HG03558 (cell line): Measurements from ENCODE around the gene OR7D2.

Experiments used
- ATAC-seq: cut with Tn5 transposase; IDR thresholded peaks from one replicate; pipeline ENCODE4 v1.9.1; 2021; ENCODE audit warnings: moderate number of reproducible peaks; ENCODE audit not compliant: unreplicated experiment; ENCODE audit errors: extremely low read depth

The OR7D2 gene

GRCh38 chr19:9178901-9179300 is at the start of gene OR7D2:
TSS of gene OR7D2 (plus strand) at chr19:9178979. CDS start at chr19:9185782, 6,803 bp downstream.
- no peak for ATAC-seq

DNA sequence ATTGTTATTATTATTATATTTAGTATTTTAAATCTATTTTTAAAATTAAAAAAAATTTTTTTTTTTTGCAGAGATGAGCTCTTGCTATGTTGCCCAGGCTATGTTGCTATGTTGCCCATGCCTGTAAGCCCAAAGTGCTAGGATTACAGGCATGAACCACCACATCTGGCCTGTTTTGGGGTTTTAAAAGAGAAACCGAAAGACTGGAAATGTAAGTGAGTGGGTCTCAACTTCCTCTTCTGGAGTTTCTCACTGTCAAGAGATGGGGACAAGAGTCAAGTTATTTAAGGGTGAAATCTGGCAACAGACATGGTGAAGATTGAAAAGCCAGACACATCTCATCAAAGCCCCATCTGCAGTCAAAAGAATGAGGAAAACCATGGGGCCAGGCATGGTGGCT is 47.8 kb upstream of the OR7D2 start:
- ATAC-seq, result no peak

GRCh38 chr19:9132422-9132821 is 46.4 kb upstream of the OR7D2 start:
- no peak for ATAC-seq

GRCh38 chr19:9139609-9140158 is 39.1 kb upstream of the OR7D2 start:
- no peak for ATAC-seq

GRCh38 chr19:9140159-9140874 is 38.5 kb upstream of the OR7D2 start, which contains the start of gene ZNF317:
TSS of gene ZNF317 (plus strand) at chr19:9140397. CDS start at chr19:9156017, 15,620 bp downstream.
- peak; percentile 57 for ATAC-seq

DNA sequence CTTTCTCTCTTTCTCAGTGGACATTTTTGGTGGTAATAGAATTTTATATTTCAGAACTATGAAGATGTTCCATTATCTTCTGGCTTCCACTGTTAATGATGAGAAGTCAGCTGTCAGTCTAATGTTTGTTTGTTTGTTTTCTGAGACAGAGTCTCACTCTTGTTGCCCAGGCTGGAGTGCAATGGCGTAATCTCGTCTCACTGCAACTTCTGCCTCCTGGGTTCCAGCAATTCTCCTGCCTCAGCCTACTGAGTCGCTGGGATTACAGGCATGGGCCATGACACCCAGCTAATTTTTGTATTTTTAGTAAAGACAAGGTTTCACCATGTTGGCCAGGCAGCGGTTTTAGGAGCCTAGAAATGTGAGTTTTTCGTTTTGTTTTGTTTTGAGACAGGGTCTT is 33.9 kb upstream of the OR7D2 start:
- no peak for ATAC-seq

- no peak for ATAC-seq
These were observed 31.9 kb upstream of the OR7D2 start for GRCh38 chr19:9146882-9147281.

GRCh38 chr19:9148697-9149096 is 30.1 kb upstream of the OR7D2 start:
- no peak for ATAC-seq

DNA sequence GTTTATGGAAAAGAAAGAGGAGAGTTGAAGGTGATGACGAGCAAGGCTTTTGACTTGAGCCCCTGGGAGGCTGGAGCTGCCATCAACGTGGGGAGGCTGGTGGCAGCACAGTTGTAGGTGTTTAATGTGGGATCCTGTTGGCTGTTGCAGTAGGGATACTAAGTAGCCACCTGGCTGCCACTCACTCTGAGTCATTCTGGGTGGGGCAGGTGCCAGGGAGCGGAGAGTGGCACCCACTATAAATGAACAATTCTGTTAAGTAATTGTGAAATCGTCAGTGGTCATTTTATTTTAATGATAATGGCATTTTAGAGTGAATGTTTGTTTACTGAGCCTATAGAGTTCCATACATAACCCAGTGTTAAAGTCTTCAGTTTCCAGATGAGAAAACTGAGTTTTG is 28.8 kb upstream of the OR7D2 start:
- no peak for ATAC-seq

DNA sequence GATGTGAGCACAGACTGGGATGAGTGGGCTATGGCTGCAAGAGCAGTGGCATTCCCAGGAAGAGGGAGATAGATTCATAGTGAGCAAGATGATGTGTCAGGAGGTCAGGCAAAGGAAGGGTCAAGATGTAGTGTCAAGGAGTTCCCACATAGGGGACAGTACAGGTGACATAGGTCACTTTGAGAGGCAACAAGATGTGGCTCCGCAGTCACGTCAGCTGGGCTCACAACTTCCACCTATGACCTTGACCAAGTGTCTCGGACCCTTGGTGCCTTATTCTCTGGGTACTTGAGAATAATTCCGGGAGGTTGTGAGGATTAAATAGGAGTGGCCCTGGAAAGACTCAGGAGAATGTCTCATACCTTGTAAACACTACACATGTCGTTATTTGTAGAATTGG is 28.1 kb upstream of the OR7D2 start:
- ATAC-seq, result no peak

GRCh38 chr19:9151367-9151766 is 27.4 kb upstream of the OR7D2 start:
- no peak for ATAC-seq

- ATAC-seq, result no peak
These were observed 23.2 kb upstream of the OR7D2 start for GRCh38 chr19:9155591-9155990.

DNA sequence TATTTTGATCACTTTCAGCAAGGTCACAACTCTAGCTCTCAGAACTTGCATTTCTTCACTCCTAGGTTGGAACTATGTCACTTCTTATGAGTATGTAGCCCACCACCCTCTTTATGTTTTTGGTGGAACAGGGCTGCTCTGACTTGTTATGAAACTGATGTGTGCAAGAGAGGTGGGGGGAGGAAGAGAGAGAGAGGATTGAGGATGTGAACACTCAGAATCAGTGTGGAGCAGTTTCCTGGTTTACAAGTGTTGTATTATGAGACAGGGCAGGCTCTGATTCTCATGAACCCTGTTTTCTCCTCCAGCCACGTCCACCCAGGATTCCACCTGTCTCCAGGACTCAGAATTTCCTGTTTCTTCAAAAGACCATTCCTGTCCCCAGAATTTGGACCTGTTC is 22.5 kb upstream of the OR7D2 start:
- ATAC-seq, result no peak

- ATAC-seq, result no peak
These were observed 18.9 kb upstream of the OR7D2 start for GRCh38 chr19:9159891-9160290.

DNA sequence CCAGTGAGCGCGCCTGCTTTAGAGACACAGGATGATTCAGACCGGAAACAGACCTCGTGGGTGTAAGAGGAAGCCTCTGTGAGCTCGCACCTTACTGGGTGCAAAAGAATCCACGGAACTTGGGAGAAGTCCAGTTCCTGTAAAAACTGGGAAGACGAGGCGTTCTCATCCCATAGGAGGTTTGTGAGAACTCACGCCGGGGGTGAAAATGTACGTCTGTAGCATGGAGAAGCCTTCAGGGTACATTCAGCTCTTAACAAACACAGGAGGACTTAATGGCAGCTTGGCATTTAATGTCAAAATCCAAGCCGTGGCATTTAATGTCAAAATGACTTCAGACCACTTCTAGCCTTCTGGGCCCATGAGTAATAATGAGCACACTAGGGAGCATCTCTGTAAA is 17.4 kb upstream of the OR7D2 start:
- no peak for ATAC-seq

DNA sequence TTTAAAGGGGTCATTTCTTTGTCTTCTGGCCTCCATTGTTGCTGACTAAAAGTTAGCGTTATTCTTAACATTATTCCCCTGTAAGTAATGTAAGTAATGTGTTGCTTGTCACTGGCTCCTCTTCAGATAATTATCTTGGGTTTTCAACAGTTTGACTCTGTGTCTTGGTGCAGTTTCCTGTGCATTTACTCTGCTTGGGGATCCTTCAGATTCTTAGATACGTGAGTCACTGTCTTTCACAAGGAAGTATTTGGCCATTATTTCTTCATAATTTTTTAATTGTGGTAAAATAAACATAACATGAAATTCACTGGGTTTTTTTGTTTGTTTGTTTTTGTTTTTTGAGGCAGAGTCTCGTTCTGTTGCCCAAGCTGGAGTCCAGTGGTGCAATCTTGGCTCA is 13.5 kb upstream of the OR7D2 start:
- ATAC-seq, result no peak

- no peak for ATAC-seq
These were observed 11.9 kb upstream of the OR7D2 start for GRCh38 chr19:9166846-9167245.

GRCh38 chr19:9171393-9171991 is 7.3 kb upstream of the OR7D2 start:
- no peak for ATAC-seq

DNA sequence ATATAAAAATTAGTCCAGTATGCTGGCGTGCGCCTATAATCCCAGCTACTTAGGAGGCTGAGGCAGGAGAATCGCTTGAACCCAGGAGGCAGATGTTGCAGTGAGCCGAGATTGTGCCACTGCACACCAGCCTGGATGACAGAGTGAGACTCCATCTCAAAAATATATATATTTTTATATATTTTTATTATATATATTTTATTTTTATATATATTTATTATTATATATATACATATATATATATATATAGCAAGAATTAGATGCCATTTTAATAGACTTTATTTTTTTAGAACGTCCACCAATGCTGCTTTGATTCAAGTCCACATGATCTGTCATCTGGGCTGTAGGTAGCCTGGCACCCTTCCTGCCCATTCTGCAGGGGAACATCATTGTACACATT is 3.5 kb upstream of the OR7D2 start:
- ATAC-seq, result no peak

GRCh38 chr19:9183000-9183399 is 4.2 kb downstream of the OR7D2 start:
- ATAC-seq, result no peak

- no peak for ATAC-seq
These were observed 8.4 kb downstream of the OR7D2 start for GRCh38 chr19:9187191-9187590.

- no peak for ATAC-seq
These were observed 10.8 kb downstream of the OR7D2 start for GRCh38 chr19:9189535-9189934.
